Breast epithelium (tissue), 4 donors: ENCODE data around the gene PPP2R2B. TPM values are rescaled to one million over a fixed set of nuclear protein-coding genes. Genes with fewer than 3 reads are reported as not detected.

ENCODE experiments used
- DNase-seq, 2 donors: peaks; one replicate each; pipeline ENCODE4 v3.0.0-alpha.2; 2019; ENCODE audit warnings: low spot score in 2 of 2
- H3K27ac ChIP-seq, 2 donors: fragments of 200-600 bp; sonication (generic) in 1 of 2; one replicate each; pipeline ENCODE4 v1.5.1; 2016 to 2019; ENCODE audit warnings: mild to moderate bottlenecking in 1 of 2
- H3K27me3 ChIP-seq, 2 donors: fragments of 200-600 bp; sonication (generic) in 1 of 2; one replicate each; pipeline versions ENCODE4 v1.5.1 to v1.6.0; 2017 to 2019; ENCODE audit warnings: control low read depth in 1 of 2, mild to moderate bottlenecking in 1 of 2
- H3K36me3 ChIP-seq: fragments of 200-600 bp; one replicate; pipeline ENCODE4 v1.5.1; 2019
- H3K4me1 ChIP-seq, 2 donors: fragments of 200-600 bp; sonication (generic); one replicate each; pipeline ENCODE4 v1.5.1; 2016 to 2019; ENCODE audit warnings: control low read depth in 1 of 2
- H3K4me3 ChIP-seq, 3 donors: fragments of 200-600 bp; sonication (generic); 1 replicate in 2 of 3; 2 replicates in 1 of 3; pipeline ENCODE4 v1.5.1; 2016 to 2019; ENCODE audit warnings: mild to moderate bottlenecking in 3 of 3, moderate library complexity in 2 of 3
- H3K9me3 ChIP-seq, 2 donors: fragments of 200-600 bp; sonication (generic) in 1 of 2; one replicate each; pipeline ENCODE4 v1.5.1; 2016 to 2019; ENCODE audit warnings: control low read depth in 1 of 2
- CTCF ChIP-seq, 3 donors: fragments of 450-650 bp; IDR thresholded peaks; one replicate each; pipeline ENCODE4 v1.5.1; 2016 to 2017; ENCODE audit warnings: antibody characterized with exemption in 3 of 3, mild to moderate bottlenecking in 3 of 3, moderate library complexity in 3 of 3
- POLR2A ChIP-seq: fragments of 450-650 bp; IDR thresholded peaks from one replicate; pipeline ENCODE4 v1.6.1; 2016; ENCODE audit warnings: antibody characterized with exemption, mild to moderate bottlenecking, moderate library complexity
- POLR2AphosphoS5 ChIP-seq, 3 donors: sonication (generic); formaldehyde crosslinking; IDR thresholded peaks; one replicate each; pipeline ENCODE4 v1.6.1; 2017; ENCODE audit warnings: antibody characterized with exemption in 3 of 3
- intact Hi-C: fragments of 100-400 bp; cut with DNase I; formaldehyde crosslinking; loops from one replicate; pipeline ENCODE4 v1.15.1; 2023; ENCODE audit warnings: low total_unique reads
- total RNA-seq, 3 donors: library from RNA; depleted of rRNA; stranded (reverse); fragments of >200 nt; gene quantifications; one replicate each; pipeline ENCODE4 v1.1.0, GENCODE V29; 2016

PPP2R2B gene
- 1 to 10 TPM in 2 of 3 donors, under 1 TPM in 1; 0.33 to 1.8 (median 1.6) TPM for total RNA-seq

GRCh38 chr5:146878476-146879172, at the start of gene PPP2R2B:
TSS of gene PPP2R2B (minus strand) at chr5:146878757.
- DNase-seq: no peak
- no peaks in the 10 kb centered on the region for H3K36me3 ChIP-seq
- H3K4me1 ChIP-seq: no peaks in the 10 kb centered on the region
- H3K27ac ChIP-seq: no peak within 1 kb of the TSS
- H3K9me3 ChIP-seq: no peaks in the 10 kb centered on the region
- intact Hi-C loops: no loop called here
- no peak for TF ChIP-seq POLR2AphosphoS5 (IDR thresholded peaks at IDR 0.05)
- TF ChIP-seq POLR2A: no peak
- peak within 1 kb of the TSS; percentile 48 to 74 (median 55) for H3K4me3 ChIP-seq
- H3K27me3 ChIP-seq: peaks cover 0 to 22% of the 10 kb centered on the region in 2 donors

GRCh38 chr5:146924132-146924531, 45.6 kb upstream of the PPP2R2B start:
- H3K36me3 ChIP-seq: no peaks in the 10 kb centered on the region
- TF ChIP-seq POLR2A: no peak
- no peak for TF ChIP-seq POLR2AphosphoS5 (IDR thresholded peaks at IDR 0.05)
- no peak for TF ChIP-seq CTCF (IDR thresholded peaks at IDR 0.05)
- H3K9me3 ChIP-seq: no peaks in the 10 kb centered on the region
- H3K4me1 ChIP-seq: no peaks in the 10 kb centered on the region
- H3K27ac ChIP-seq: no peak overlapping the region
- intact Hi-C loops: no loop called here
- no peak for DNase-seq
- no peaks in the 10 kb centered on the region for H3K27me3 ChIP-seq
- H3K4me3 ChIP-seq: no peak overlapping the region

- no peaks in the 10 kb centered on the region for H3K27me3 ChIP-seq
- no peak for TF ChIP-seq POLR2A
- TF ChIP-seq POLR2AphosphoS5 (IDR thresholded peaks at IDR 0.05): no peak
- no peak for TF ChIP-seq CTCF (IDR thresholded peaks at IDR 0.05)
- no peaks in the 10 kb centered on the region for H3K4me1 ChIP-seq
- intact Hi-C loops: no loop called here
- DNase-seq: no peak
- H3K27ac ChIP-seq: no peak overlapping the region
- no peaks in the 10 kb centered on the region for H3K9me3 ChIP-seq
- H3K36me3 ChIP-seq: no peaks in the 10 kb centered on the region
- no peak overlapping the region for H3K4me3 ChIP-seq
Measured at GRCh38 chr5:146921225-146921624, 42.7 kb upstream of the PPP2R2B start.

GRCh38 chr5:146920351-146920881, 41.9 kb upstream of the PPP2R2B start:
- Histone ChIP-seq H3K9me3 (no peaks in the 10 kb centered on the region), H3K27ac (no peak overlapping the region), H3K27me3 (no peaks in the 10 kb centered on the region), H3K36me3 (no peaks in the 10 kb centered on the region), H3K4me1 (no peaks in the 10 kb centered on the region), H3K4me3 (no peak overlapping the region)
- TF ChIP-seq CTCF (IDR thresholded peaks at IDR 0.05) (no peak), POLR2AphosphoS5 (IDR thresholded peaks at IDR 0.05) (no peak), POLR2A (no peak)
- DNase-seq: no peak
- intact Hi-C loops: no loop called here

DNA sequence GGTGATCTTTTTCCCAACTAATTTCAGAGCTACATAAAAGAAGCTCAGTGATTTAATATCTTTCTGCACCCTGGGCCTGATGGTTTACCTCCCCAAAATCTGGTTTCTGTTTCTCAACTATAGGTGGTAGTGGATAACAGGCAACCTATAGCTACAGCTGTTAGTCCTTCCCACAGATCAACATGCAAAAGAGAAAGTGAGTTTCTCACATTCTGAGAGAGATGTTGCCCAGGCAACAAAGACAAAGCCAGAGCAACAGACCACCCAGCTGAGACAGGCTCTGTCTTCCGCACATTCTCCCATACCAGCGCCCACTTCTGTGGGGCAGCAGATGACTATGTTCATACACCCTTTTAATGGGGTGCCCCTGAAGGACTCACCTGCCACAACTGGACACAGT, 40.7 kb upstream of the PPP2R2B start:
- H3K27me3 ChIP-seq: no peaks in the 10 kb centered on the region
- TF ChIP-seq POLR2A (no peak), POLR2AphosphoS5 (IDR thresholded peaks at IDR 0.05) (no peak), CTCF (IDR thresholded peaks at IDR 0.05) (no peak)
- H3K4me1 ChIP-seq: no peaks in the 10 kb centered on the region
- DNase-seq: no peak
- H3K4me3 ChIP-seq: no peak overlapping the region
- no peak overlapping the region for H3K27ac ChIP-seq
- no peaks in the 10 kb centered on the region for H3K36me3 ChIP-seq
- H3K9me3 ChIP-seq: no peaks in the 10 kb centered on the region
- intact Hi-C loops: loop anchor here (10.0 kb wide), 1 partner anchor 375 kb away; no protein-coding TSS in a partner anchor
